ENCODE measurements around the gene DEPDC4.
A peak's percentile ranks its signal among the peaks of the same experiment; 100 is the strongest.
"Not testable (repeated sequence)": the region's sequence is repeated elsewhere in the genome, so short reads cannot be mapped to it uniquely, and the experiment has no call there.

The DEPDC4 gene

GRCh38 chr12:100263131-100263530 is 3.7 kb downstream of the DEPDC4 start:
- DNase-seq (ENCODE audit: low spot score): no peak

GRCh38 chr12:100258127-100258526 is 8.8 kb downstream of the DEPDC4 start:
- DNase-seq (ENCODE audit: low spot score): no peak

GRCh38 chr12:100254876-100255275 is 12.0 kb downstream of the DEPDC4 start:
- no peak for DNase-seq (ENCODE audit: low spot score)

GRCh38 chr12:100253437-100253836 is 13.4 kb downstream of the DEPDC4 start:
- no peak for DNase-seq (ENCODE audit: low spot score)

- DNase-seq (ENCODE audit: low spot score): no peak
These were observed 15.0 kb downstream of the DEPDC4 start for GRCh38 chr12:100251917-100252316.

- no peak for DNase-seq (ENCODE audit: low spot score)
These were observed 16.9 kb downstream of the DEPDC4 start for GRCh38 chr12:100249941-100250340.

- DNase-seq (ENCODE audit: low spot score): no peak
These were observed 18.0 kb downstream of the DEPDC4 start for GRCh38 chr12:100248886-100249285.

- DNase-seq (ENCODE audit: low spot score): no peak
These were observed 19.1 kb downstream of the DEPDC4 start for GRCh38 chr12:100247765-100248164.

GRCh38 chr12:100243137-100243536 is 23.7 kb downstream of the DEPDC4 start:
- no peak for DNase-seq (ENCODE audit: low spot score)

GRCh38 chr12:100239589-100239988 is 27.3 kb downstream of the DEPDC4 start:
- DNase-seq (ENCODE audit: low spot score): no peak

GRCh38 chr12:100238801-100239200 is 28.1 kb downstream of the DEPDC4 start:
- DNase-seq (ENCODE audit: low spot score): no peak

GRCh38 chr12:100234591-100235304 is 32.1 kb downstream of the DEPDC4 start:
- peak; percentile 56 for DNase-seq (ENCODE audit: low spot score)

- no peak for DNase-seq (ENCODE audit: low spot score)
These were observed 32.7 kb downstream of the DEPDC4 start for GRCh38 chr12:100234166-100234565.

- not testable (repeated sequence) for DNase-seq (ENCODE audit: low spot score)
These were observed 35.0 kb downstream of the DEPDC4 start for GRCh38 chr12:100231873-100232272.

GRCh38 chr12:100229876-100230275 is 37.0 kb downstream of the DEPDC4 start:
- DNase-seq (ENCODE audit: low spot score): no peak

- peak; percentile 70 for DNase-seq (ENCODE audit: low spot score)
These were observed 37.7 kb downstream of the DEPDC4 start for GRCh38 chr12:100229036-100229635.

GRCh38 chr12:100225491-100225890 is 41.4 kb downstream of the DEPDC4 start:
- DNase-seq (ENCODE audit: low spot score): no peak

GRCh38 chr12:100222173-100222572 is 44.7 kb downstream of the DEPDC4 start:
- not testable (repeated sequence) for DNase-seq (ENCODE audit: low spot score)

GRCh38 chr12:100221523-100221922 is 45.4 kb downstream of the DEPDC4 start:
- DNase-seq (ENCODE audit: low spot score): no peak

GRCh38 chr12:100219328-100220109 is 47.4 kb downstream of the DEPDC4 start:
- no peak for DNase-seq (ENCODE audit: low spot score)

GRCh38 chr12:100216337-100216736 is 50.5 kb downstream of the DEPDC4 start:
- DNase-seq (ENCODE audit: low spot score): no peak

GRCh38 chr12:100215209-100215608 is 51.7 kb downstream of the DEPDC4 start:
- no peak for DNase-seq (ENCODE audit: low spot score)

GRCh38 chr12:100214518-100214917 is 52.4 kb downstream of the DEPDC4 start:
- DNase-seq (ENCODE audit: low spot score): no peak
